HG03108 (cell line): ENCODE measurements around the gene CDK17.
A peak's percentile ranks its signal among the peaks of the same experiment; 100 is the strongest.
"Not testable (repeated sequence)": the region's sequence is repeated elsewhere in the genome, so short reads cannot be mapped to it uniquely, and the experiment has no call there.

Source experiments
- ATAC-seq: cut with Tn5 transposase; IDR thresholded peaks from one replicate; pipeline ENCODE4 v1.9.1; 2021; ENCODE audit warnings: moderate library complexity; ENCODE audit not compliant: unreplicated experiment

Gene CDK17

DNA sequence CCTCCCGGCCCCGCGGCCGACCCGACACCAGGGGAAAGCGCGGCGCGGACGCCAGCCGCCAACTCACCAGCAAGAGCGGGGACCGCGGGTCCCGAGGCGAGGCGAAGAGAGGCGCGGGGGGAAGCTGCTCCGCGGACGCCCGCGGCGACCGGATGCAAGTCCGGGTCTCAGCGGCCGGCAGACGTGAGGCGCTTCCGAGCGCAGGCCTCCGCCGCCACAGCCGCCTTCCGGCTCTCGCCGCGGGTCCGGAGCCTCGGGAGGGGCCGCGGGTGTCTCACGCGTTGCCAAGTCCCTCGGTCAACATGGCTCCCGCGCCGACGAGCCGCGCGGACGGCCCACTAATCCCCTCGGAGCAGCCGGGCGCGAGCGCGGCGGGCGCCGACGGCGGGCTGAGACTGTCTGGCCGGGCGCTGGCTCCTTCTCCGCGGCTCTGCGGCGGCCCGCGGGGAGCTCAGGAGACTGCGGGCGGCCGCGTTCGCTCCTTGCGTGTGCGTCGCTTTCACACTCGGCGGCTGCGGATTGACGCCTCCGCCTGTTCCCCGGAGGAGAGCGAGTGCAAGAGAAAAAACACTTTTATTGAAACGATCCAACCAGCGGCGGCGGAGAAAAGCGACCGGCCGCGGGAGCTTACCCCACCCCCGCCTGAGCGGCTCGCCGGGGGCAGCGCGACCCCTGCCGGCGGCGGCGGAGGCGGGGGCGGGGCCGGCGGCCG, at the start of gene CDK17:
TSS of gene CDK17 (minus strand) at position 521 of the 712 bp plus-strand sequence. CDS start 65,603 bp downstream, outside the sequence.
- ATAC-seq = peak; percentile 43

DNA sequence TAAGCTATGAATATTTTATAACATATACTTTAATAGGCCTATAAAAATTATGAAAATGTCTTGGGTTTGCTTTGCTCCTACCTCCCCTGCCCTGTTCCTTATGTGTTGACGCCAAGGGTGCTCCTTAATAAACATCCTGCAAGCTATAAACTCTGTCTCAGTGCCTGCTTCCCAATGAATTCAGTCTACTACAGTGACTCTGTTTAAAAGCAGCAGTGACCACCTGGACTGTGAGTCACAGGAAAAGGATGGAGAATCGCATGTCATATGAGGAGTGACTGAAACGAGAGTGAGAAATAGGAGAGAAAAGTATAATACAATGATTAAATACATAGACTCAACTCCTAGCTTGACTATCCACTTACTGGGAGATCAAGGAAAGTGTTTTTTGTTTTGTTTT, 48.1 kb upstream of the CDK17 start:
- ATAC-seq = no peak

DNA sequence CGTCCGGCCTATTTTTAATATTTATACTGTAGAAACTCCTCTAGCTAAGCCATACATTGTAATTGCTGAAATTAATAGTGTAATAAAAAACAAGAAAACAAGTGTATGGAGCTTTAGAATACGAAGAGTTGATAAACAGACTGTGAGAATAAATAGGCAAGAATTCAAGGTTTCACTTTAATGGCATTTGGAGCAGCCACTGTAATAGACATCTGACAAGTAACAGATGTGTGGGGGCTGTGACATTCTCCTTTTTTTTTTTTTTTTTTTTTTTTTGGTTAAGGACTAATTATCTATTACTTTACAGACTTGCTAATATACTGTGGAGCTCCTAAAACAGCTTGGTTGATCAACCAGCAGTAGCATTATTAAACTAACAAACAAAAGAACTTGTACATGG, 47.0 kb upstream of the CDK17 start:
- ATAC-seq = no peak

DNA sequence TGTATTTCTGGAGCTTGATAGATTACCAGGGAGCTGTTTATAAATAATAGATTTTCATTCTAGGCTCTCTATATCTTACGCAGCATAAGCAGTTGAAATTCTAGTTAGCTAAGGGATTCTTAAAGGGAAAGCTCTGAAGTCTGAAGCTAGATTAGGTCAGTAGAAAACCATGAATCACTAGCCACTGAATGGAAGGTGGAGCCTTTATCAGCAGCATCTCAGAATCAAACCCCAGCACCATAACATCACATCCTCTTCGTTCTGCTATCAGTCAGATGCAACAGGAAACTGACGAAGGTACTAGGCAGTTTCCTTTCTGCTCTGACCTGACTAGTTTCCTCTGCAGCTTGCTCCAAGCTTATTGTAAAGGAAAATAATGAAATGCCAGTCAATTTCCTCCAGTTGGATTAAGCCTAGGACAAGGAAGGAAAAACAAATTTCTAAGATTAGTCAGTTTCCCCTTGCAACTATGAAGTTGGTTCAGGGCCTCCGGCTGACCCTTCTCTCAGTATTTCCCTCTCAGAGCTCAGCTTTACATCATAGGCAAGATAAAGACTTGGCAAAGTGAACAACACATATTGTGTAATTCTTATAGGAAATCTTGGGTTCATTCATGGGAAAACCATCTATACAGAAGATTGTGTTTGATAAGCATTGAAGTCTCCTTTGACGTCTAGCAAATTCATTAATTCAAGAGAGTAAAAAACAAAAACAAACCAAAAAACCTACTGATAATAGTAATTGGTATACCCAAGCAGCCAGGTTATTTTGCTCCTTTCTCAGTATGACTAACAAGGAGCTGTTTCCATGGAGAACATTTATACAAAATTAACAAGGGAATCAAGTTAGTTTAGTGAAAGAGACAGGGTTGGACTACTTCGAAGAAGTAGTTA, 45.7 kb upstream of the CDK17 start:
- ATAC-seq = peak; percentile 98

GRCh38 chr12:96444399-96444798, 44.2 kb upstream of the CDK17 start:
- ATAC-seq = no peak

GRCh38 chr12:96442906-96443305, 42.7 kb upstream of the CDK17 start:
- ATAC-seq = no peak

DNA sequence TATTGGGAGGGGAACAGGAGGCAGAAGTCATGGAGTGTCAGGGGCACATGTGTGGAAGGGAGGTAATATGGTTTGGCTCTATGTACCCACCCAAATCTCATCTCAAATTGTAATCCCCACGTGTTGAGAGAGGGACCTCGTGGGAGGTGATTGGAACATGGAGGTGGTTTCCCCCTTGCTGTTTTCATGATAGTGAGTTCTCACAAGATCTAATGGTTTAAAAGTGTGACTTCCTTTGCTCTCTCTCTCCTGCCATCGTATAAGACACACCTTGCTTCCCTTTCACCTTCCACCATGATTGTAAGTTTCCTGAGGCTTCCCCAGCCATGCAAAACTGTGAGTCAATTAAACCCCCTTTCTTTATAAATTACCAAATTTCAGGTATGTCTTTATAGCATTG, 41.6 kb upstream of the CDK17 start:
- ATAC-seq = no peak

- ATAC-seq = no peak
Observed at GRCh38 chr12:96438330-96438729, 38.1 kb upstream of the CDK17 start.

DNA sequence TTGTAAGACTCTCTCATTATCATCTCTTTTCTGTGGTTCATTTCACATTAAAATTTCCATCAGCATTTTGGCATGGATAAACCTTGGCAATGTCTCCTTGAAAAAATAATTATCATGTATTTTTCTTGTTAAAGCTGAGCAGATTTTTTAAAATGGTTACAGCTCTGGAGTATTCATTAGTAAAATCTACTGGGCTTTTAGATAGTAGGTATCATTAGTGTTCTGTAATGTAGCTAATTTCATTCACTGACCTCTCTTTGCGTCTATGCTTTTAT, 36.9 kb upstream of the CDK17 start:
- ATAC-seq = no peak

GRCh38 chr12:96436366-96437170, 36.3 kb upstream of the CDK17 start:
- no peak for ATAC-seq

DNA sequence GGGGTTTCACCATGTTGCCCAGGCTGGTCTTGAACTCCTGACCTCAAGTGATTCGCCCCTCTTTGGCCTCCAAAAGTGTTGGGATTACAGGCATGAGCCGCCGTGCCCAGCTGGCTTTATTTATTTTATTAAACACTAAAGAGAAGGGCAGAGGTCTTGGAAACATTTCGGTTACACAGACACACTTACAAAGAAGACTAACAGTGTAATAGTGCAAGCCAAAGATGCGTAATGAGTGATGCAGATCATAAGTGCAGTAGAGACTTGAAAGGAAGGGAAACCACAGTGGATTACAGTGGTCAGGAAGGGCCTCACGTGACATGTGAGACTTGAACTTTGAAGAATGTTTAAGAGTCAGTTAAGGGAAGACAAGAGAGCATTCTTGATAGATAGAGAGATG, 33.9 kb upstream of the CDK17 start:
- ATAC-seq = peak; percentile 76

GRCh38 chr12:96432496-96433321, 32.5 kb upstream of the CDK17 start:
- ATAC-seq = not testable (repeated sequence)

GRCh38 chr12:96431067-96431466, 30.8 kb upstream of the CDK17 start:
- ATAC-seq = no peak

DNA sequence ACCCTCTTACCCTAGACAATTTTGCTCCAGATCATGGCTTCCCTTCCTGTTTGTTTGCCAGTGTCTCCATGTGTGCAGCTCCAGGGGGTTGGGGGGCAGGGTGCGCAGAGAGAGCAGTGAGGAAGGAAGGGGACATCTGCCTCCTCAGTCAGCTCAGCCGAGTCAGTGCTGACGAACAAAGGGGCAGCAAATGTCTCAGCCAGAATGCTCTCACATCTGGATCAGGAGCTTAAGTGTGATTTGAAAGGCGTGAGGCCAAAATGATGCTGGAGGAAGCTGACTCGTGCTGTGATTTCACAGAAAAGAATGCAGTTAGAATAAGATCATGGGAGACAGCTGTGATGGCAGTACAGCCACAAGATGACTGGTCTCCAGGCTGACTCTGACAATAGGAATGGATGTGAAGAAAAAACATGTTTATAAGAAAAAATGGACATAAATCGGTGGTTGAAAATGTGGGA, 27.1 kb upstream of the CDK17 start:
- no peak for ATAC-seq

GRCh38 chr12:96425951-96426350, 25.7 kb upstream of the CDK17 start:
- ATAC-seq = no peak

GRCh38 chr12:96425321-96425720, 25.1 kb upstream of the CDK17 start:
- ATAC-seq = no peak

- ATAC-seq = no peak
Observed at GRCh38 chr12:96424601-96425000, 24.4 kb upstream of the CDK17 start.

DNA sequence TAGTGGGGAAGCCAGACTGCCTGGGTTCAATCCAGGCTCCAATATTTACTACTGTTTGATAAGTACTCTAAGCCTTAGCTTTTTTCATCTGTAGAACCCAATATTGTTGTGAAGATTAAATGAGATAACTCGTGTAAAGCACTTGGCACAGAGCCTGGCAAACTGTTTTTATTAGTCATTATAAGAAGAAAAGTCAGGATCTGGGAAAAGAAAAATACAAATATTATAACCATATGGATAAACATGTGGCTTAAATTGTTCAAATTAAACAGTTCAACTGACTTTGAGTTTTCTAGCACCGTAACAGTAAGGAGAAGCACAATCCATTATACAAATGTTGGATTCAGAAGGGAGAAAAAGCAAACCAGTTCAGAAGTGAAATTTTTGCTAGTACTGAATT, 22.0 kb upstream of the CDK17 start:
- no peak for ATAC-seq

DNA sequence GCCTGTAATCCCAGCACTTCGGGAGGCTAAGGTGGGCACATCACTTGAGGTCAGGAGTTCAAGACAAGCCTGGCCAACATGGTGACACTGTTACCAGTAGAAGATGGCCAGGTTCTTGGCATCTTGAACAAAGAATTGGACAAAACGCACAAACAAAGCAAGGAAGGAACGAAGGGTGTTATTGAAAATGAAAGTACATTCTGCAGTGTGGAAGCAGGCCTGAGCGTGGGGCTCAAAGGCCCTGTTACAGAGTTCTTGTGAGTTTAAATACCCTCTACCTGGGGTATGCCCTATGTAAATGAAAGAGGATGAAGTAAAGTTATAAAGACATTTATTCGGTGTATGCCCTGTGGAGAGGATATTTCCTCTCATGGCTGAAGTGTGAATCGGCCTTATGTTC, 20.8 kb upstream of the CDK17 start:
- no peak for ATAC-seq

GRCh38 chr12:96420277-96420835, 20.1 kb upstream of the CDK17 start:
- ATAC-seq = no peak
